Superior temporal gyrus (tissue), 1 donor: ENCODE data around the gene HS3ST3A1.

Experiments
- DNase-seq: peaks from one replicate; pipeline ENCODE4 v3.0.0-alpha.2; 2016; ENCODE audit errors: extremely low spot score

HS3ST3A1 gene

DNA sequence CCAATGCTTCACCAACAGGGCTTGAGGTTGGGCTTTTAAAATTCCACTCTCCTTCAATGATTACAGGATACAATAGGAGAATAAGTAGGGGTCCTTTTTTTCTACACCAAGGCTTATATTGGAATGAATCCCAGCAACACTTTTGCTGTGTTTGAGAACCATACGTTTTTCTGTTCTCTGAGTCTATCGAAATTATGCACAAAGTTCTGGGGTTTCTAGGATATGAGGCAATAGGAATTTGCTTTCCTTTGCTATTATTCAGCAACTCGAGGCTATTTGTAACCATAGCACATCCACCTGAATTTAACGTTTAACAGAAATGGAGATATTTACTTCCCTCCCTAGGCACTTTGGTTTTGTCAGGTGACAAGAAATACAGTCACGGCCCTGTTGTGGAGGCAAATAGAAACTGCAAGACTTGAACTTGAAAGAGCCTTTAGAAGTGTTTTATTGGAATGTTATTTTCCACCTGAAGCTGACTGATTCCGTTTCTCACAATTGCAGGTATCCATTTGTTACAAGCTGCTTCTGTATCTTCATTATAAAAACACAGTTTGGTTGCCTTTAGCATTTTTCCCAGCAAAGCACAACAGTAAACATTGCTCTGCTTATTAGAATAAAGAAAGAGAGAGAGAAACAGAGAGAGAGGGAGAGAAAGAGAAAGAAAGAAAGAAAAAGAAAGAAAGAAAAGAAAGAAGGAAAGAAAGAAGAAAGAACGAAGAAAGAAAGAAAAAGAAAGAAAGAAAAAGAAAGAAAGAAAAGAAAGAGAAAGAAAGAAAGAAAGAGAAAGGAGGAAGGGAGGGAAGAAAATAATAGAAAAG, 109.6 kb downstream of the HS3ST3A1 start:
- no peak for DNase-seq

DNA sequence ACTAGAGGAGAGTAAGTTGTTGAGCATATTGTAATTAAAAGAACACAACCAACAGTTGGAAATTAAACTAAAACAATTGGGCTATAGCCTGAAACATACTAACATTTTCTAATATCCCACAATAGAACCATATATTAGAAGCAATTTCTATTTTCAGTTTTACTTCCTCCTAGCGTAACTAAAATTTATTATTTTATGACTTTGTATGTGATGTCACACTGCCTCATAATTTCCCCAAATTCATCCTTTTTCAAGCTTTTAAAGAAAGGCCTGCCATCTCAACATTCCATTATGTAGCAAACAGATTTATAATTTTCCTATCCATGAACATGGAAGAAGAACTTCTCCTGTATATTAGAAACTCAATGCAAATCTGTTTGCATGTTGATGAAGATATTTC, 110.2 kb downstream of the HS3ST3A1 start:
- no peak for DNase-seq

DNA sequence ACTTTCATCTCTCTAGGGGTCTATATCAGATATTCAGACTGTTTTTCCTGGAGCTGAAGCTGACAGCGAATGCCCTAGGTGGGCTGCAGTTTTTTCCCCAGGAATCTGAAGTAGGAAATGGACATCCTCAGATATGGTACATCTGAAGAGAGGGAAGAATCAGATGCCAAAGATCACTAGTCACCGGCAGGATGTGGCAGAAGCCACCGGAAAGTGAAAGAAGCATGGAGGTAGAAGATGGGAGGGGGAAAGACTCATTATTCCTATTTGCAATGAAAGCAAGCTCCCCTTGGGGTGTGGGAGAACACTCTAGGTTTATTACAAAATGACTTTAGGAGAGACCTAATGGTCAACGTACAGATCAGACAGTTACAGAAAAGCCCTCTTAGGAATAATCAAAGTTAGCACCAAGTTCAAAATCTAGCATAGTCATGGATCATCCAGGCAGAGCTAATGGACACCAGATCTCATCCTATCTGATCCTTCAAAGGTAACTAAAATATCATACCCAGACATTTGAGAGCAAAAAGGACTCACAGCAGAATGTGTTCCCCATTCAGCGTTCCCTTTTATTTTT, 110.7 kb downstream of the HS3ST3A1 start:
- DNase-seq = no peak

DNA sequence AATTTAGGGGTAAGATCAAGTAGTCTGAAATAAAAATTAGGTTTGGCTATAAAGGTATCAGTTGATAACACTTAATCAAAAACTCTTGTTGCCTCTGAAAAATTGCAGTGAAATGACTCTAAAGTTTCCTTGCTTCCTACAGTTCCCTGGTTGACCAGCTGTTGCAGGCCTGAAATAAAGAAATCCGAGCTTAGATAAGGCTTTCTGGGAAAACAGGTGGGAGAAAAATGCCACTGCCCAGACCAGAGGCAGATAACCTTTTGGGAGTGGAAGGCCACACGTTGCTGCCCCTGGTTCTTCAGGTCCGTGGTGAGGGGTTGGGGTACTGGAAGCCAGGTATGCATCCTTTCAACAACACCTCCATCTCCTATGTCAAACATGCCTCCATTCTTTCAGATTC, 111.3 kb downstream of the HS3ST3A1 start:
- no peak for DNase-seq

DNA sequence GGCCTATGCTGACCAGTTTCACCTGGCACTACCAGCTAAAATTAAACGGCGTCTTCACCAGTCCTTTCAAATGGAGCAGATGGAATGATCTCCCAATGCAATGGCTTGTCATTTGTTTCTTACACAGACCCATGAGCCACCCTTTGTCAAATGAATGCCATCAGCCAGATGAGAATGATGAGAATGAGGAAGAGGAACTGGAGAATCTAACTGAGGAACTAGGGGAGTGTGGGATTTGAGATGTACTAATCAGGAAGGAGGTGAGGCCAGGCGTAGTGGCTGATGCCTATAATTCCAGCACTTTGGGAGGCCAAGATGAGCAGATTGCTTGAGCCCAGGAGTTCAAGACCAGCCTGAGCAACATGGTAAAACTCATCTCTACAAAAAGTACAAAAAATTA, 116.4 kb downstream of the HS3ST3A1 start:
- no peak for DNase-seq

DNA sequence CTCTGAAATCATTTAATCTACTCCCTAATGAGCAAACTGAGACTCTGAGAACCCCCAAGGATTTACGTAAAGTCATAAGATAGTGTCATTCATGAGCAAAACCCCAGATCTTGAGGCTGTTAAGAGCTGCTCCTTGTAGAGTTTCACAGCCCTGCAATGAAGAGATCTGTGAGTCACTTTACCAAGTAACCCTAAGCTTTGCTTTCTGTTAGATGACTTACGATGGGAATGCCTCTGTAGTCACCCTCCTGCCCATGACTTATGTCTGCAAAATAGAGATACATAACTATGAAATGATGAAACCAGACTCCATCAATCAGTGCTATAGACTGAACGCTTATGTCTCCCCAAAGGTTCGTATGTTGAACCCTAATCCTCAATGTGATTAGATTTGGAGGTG, 117.7 kb downstream of the HS3ST3A1 start:
- no peak for DNase-seq

DNA sequence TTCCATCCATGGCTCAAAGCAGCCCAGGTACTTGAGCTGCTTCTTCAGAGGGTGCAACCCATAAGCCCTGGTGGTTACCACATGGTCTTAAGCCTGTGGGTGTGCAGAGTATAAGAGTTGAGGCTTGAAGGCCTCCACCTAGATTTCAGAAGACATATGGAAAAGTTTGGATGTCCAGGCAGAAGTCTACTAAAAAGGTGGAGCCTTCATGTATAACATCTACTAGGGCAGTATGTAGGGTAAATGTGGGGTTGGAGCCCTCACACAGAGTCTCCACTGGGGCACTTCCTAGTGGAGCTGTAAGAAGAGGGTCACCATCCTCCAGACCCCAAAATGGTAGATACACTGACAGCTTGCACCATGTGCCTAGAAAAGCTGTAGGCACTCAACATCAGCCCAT, 120.9 kb downstream of the HS3ST3A1 start:
- no peak for DNase-seq

DNA sequence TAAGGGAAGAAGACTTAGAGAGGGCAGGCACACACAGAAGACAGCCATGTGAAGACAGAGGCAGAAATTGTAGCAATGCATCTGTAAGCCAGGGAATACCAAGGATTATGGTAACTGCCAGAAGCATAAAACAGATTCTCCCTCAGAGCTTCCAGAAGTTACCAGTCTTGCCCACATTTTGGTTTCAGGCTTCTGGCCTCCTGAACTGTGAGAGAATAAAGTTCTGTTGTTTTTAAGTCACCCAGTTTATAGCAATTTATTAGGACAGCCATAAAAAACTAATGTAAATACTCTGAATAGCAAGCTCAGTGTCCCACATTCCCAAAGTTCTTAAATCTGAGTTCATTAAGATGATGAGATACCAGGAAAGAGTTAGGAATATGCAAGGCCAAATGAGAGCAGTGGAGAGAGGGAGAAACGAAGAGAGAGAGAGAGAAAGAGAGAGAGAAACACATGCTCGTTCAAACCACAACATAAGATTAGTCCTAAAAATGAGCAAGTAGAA, 123.4 kb downstream of the HS3ST3A1 start:
- no peak for DNase-seq

DNA sequence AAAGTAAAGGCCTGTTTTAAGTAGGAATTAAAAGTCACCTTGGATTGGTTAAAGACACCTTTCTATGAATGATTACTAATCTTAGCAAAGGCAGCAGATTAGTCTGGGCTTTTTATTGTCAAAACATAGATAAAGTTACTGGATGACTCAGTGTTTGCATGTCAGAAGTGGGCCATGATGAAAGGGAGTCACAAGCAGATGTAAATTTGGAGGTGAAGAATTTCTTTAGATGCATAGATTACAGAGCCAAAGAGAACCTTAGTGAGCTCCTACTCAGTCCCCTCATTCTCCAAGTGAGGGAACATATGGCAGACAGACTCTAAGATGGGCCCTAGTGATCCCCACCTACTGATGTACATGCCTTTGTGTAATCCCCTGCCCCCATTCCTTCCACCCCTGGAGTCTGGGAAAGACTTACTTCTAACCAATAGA, 124.5 kb downstream of the HS3ST3A1 start:
- no peak for DNase-seq

- no peak for DNase-seq
Observed at GRCh38 chr17:13476720-13477119, 125.0 kb downstream of the HS3ST3A1 start.

- DNase-seq = no peak
Observed at GRCh38 chr17:13475574-13476223, 126.0 kb downstream of the HS3ST3A1 start.

GRCh38 chr17:13474073-13474800, 127.5 kb downstream of the HS3ST3A1 start:
- DNase-seq = no peak

DNA sequence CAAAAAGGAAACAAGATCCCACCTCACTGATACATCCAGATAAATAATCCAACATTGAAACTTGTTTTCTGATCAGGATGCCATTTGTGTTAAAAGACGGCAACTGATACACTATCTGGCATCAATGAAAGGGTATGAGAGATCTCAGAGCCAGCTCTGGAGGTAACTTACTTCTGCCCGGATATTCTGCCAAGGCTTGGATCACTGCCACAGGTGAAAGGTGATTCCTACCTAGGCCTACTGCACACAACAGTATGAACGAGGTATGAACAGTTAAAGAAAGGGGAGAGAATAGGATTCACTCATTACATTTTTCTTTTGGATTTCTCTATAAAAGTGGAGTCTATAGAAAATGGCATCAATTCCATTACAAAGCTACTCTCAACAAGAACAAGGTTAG, 136.1 kb downstream of the HS3ST3A1 start:
- no peak for DNase-seq

DNA sequence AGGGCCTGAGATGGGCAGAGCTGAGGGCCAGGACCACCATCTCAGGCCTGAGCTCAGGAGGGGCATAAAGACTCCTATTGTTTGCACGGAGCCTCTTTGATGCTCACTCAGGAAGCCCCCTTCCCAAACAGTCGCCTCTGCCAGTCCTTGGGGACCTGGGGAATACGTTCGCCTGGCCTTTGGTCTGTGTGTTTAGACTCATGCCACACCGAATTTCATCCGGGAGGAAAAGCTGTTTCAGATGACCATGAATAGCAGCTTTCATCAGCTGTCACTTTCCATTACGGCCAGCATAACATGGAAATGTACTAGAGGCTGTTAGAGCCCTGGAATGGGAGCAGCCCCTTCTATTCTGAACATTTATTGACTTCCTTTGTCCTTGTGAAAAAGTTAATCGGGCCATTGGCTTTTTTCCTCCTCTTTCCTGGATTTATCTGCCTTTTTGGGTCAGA, 139.0 kb downstream of the HS3ST3A1 start:
- no peak for DNase-seq

- DNase-seq = no peak
Observed at GRCh38 chr17:13462146-13462545, 139.6 kb downstream of the HS3ST3A1 start.

DNA sequence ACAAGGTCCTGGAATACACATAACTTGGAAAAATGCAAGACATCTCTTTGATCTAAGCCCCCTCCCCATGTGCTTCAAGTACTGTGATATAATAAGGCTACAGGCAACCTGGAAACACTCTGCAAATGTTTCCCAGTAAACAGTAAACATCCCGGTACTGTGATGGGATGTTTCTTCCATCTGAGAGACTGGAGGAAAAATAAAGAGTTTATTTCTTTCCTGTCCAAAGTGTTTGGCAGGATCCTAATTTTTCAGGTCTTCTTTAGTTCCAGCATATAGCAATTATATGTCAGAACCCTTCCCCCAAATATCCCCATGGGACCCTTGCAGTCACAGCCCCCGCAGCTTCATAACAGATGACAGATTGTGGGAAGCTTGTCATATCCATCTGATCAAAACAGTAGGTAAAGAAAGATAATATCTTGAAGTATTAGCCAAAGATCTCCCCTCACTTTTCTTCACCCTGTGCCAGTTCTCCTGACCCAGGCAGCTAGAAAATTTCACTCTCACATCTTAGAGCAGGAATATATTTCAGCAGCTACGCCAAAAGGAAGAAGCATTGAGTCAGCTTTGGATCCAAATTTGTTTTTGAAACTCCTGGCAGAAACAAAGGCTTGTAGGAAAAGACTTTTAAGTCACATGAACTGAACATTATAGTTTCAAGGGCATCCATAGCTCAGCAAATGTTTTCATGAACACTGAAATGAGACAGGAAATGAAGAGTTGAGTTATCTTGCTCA, 141.3 kb downstream of the HS3ST3A1 start:
- DNase-seq = no peak

DNA sequence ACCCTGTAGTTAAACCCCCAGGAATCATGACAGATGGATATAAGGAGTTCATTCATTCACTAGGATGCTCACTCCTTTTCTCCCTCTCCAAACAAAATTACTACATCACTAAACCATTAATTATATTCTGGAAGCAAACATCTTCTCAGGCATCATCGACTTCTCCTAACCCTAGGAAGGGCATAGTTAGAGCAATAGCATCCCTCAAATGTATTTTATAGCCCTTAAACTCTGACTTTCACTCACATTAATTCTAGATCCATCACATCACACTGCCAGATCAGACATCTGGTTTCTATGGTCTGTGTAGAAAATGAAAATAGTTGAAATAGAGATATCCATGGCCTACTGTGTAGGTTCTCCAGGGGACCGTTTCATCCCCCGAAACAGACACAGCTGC, 143.9 kb downstream of the HS3ST3A1 start:
- no peak for DNase-seq
